ENCODE results near the gene FBXO42.
"Not testable (repeated sequence)": the region's sequence is repeated elsewhere in the genome, so short reads cannot be mapped to it uniquely, and the experiment has no call there.

The FBXO42 gene

GRCh38 chr1:16215882-16216753 is 136.2 kb downstream of the FBXO42 start:
- peak; percentile 22 to 67 (median 33) for DNase-seq

GRCh38 chr1:16215240-16215639 is 137.0 kb downstream of the FBXO42 start:
- DNase-seq = not testable (repeated sequence)

GRCh38 chr1:16213544-16213943 is 138.7 kb downstream of the FBXO42 start:
- not testable (repeated sequence) for DNase-seq

- no peak for DNase-seq
These were observed 139.3 kb downstream of the FBXO42 start for GRCh38 chr1:16213013-16213412.

GRCh38 chr1:16212251-16212961 is 139.9 kb downstream of the FBXO42 start, which contains the start of gene ARHGEF19:
Gene ARHGEF19 (minus strand): TSS chr1:16212652. CDS start chr1:16209054, 3,598 bp downstream.
- DNase-seq = no peak

GRCh38 chr1:16211824-16212223 is 140.5 kb downstream of the FBXO42 start:
- DNase-seq = no peak

GRCh38 chr1:16210581-16210980 is 141.7 kb downstream of the FBXO42 start:
- DNase-seq = no peak

GRCh38 chr1:16209847-16210407 is 142.4 kb downstream of the FBXO42 start:
- no peak for DNase-seq

GRCh38 chr1:16209132-16209846 is 143.0 kb downstream of the FBXO42 start:
- DNase-seq = no peak

- no peak for DNase-seq
These were observed 143.9 kb downstream of the FBXO42 start for GRCh38 chr1:16208270-16208987.

- no peak for DNase-seq
These were observed 144.7 kb downstream of the FBXO42 start for GRCh38 chr1:16207318-16208269.

GRCh38 chr1:16206547-16207317 is 145.5 kb downstream of the FBXO42 start:
- peak; percentile 85 to 97 (median 89) for DNase-seq

GRCh38 chr1:16205891-16206546 is 146.3 kb downstream of the FBXO42 start:
- DNase-seq = no peak

GRCh38 chr1:16205334-16205671 is 147.0 kb downstream of the FBXO42 start:
- no peak for DNase-seq

GRCh38 chr1:16204634-16205333 is 147.5 kb downstream of the FBXO42 start:
- peak in 1 of 5 experiments; percentile 51 for DNase-seq

- no peak for DNase-seq
These were observed 148.1 kb downstream of the FBXO42 start for GRCh38 chr1:16204216-16204615.

- no peak for DNase-seq
These were observed 148.7 kb downstream of the FBXO42 start for GRCh38 chr1:16203550-16203949.

GRCh38 chr1:16202281-16203210 is 149.7 kb downstream of the FBXO42 start:
- DNase-seq = no peak

All from T-helper 2 cell (primary cell).